Activated B cell treated with CpG ODN at 0.5 μM for 24 hours (primary cell): Measurements from ENCODE around the gene HID1. TPM values are rescaled to one million over a fixed set of nuclear protein-coding genes. Genes with fewer than 3 reads are reported as not detected.
A peak's percentile ranks its signal among the peaks of the same experiment; 100 is the strongest.

Source experiments
- ATAC-seq: fragments of 200-7000 bp; cut with Tn5 transposase; one replicate; pipeline ENCODE4 v1.10.0; 2021; ENCODE audit warnings: low read depth, mild to moderate bottlenecking, moderate library complexity
- CTCF ChIA-PET: fragments of 350-600 bp; sonication (Branson Sonifier 250); formaldehyde crosslinking; loops from one replicate; lab custom pipeline; 2021; ENCODE audit warnings: antibody characterized with exemption; lab: Charles Lee
- POLR2A ChIA-PET: fragments of 350-600 bp; sonication (Branson Sonifier 250); formaldehyde crosslinking; loops from one replicate; lab custom pipeline; 2021; ENCODE audit warnings: antibody characterized with exemption; lab: Charles Lee
- DNase-seq: peaks from one replicate; pipeline ENCODE4 v3.0.0; 2022
- H3K27ac Mint-ChIP-seq: one replicate; pipeline ENCODE4 v1.8.0; 2020; ENCODE audit warnings: mixed read lengths
- H3K27me3 Mint-ChIP-seq: one replicate; pipeline ENCODE4 v1.8.0; 2021; ENCODE audit warnings: mixed read lengths
- H3K36me3 Mint-ChIP-seq: one replicate; pipeline ENCODE4 v1.8.0; 2021; ENCODE audit warnings: low read depth, mixed read lengths
- H3K4me1 Mint-ChIP-seq: one replicate; pipeline ENCODE4 v1.8.0; 2021; ENCODE audit warnings: mixed read lengths
- H3K4me3 Mint-ChIP-seq: one replicate; pipeline ENCODE4 v1.8.0; 2020; ENCODE audit warnings: mild to moderate bottlenecking, mixed read lengths
- H3K9me3 Mint-ChIP-seq: one replicate; pipeline ENCODE4 v1.8.0; 2020; ENCODE audit warnings: mixed read lengths
- intact Hi-C: fragments of 100-400 bp; cut with micrococcal nuclease; formaldehyde crosslinking; loops from one replicate; pipeline ENCODE4 v1.15.1; 2024
- total RNA-seq: library from RNA; stranded (reverse); gene quantifications from 2 replicates; pipeline ENCODE4 v1.2.3, GENCODE V29; 2022
- TF ChIP-seq, protein P1 (sequence below): fragments of 200-600 bp; IDR thresholded peaks from one replicate; pipeline ENCODE4 v1.8.0; 2022; ENCODE audit warnings: antibody characterized with exemption, mild to moderate bottlenecking

Gene HID1
- total RNA-seq, 1 donor from 2014 or later, result 2.1 TPM

DNA sequence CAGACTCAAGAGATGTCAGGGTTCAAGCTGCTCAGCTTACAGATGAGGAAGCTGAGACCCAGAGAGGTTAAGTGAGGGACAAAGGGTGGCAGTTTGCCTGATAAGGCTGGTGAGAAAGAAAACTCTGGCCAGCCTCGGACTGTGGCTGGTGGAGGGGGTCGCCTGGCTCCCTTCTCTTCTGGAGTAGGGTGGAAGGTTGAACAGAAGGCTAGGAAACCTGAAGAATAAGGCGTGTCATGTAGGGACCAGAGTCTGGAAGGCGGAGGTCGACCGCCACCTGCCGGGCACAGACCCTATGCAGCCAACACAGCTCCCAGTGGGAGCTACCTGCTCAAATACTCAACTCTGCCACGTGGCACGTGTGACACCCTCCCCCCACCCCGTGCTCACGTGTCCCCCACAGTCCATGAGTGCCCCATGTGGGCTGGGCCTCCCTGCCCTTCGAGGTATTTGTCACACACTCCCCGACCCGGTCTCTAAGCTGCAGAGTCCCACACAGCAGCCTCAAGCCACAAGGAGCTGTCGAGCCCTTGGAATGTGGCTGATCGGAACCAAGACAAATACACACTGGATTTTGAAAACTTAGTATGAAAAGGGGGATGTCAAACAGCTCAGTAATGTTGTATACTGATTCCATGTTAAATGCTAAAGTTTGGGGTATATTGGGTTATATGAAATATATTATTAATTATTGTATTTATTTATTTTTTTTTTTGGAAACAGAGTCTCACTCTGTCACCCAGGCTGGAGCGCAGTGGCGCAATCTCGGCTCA is 11.8 kb downstream of the HID1 start:
- Mint-ChIP-seq H3K36me3 (no peaks in the 10 kb centered on the region), H3K27ac (no peak overlapping the region), H3K4me1 (peaks cover 9% of the 10 kb centered on the region), H3K27me3 (peaks cover 4% of the 10 kb centered on the region), H3K4me3 (no peak overlapping the region), H3K9me3 (no peaks in the 10 kb centered on the region)
- ChIA-PET CTCF (interaction anchor here (0.6 to 3.8 kb wide), 43 partner anchors 9 to 452 kb away, joined by 3 to 78 read pairs (median 4); partner anchors contain the start of genes ARMC7, ATP5PD, CDR2L and HID1), POLR2A (interaction anchor here (0.5 to 2.0 kb wide), 14 partner anchors 12 to 523 kb away, joined by 3 to 15 read pairs (median 5); partner anchors contain the start of genes ARMC7, ATP5PD, HID1 and KCTD2)
- intact Hi-C loops, result loop anchor here (1.0 to 2.0 kb wide), 8 partner anchors 52 to 452 kb away; partner anchors contain the start of genes ATP5PD, KCTD2 and MRPL58
- ATAC-seq (peak; percentile 50), DNase-seq (peak; percentile 34)
- TF ChIP-seq, protein P1, sequence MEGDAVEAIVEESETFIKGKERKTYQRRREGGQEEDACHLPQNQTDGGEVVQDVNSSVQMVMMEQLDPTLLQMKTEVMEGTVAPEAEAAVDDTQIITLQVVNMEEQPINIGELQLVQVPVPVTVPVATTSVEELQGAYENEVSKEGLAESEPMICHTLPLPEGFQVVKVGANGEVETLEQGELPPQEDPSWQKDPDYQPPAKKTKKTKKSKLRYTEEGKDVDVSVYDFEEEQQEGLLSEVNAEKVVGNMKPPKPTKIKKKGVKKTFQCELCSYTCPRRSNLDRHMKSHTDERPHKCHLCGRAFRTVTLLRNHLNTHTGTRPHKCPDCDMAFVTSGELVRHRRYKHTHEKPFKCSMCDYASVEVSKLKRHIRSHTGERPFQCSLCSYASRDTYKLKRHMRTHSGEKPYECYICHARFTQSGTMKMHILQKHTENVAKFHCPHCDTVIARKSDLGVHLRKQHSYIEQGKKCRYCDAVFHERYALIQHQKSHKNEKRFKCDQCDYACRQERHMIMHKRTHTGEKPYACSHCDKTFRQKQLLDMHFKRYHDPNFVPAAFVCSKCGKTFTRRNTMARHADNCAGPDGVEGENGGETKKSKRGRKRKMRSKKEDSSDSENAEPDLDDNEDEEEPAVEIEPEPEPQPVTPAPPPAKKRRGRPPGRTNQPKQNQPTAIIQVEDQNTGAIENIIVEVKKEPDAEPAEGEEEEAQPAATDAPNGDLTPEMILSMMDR, result no peak

DNA sequence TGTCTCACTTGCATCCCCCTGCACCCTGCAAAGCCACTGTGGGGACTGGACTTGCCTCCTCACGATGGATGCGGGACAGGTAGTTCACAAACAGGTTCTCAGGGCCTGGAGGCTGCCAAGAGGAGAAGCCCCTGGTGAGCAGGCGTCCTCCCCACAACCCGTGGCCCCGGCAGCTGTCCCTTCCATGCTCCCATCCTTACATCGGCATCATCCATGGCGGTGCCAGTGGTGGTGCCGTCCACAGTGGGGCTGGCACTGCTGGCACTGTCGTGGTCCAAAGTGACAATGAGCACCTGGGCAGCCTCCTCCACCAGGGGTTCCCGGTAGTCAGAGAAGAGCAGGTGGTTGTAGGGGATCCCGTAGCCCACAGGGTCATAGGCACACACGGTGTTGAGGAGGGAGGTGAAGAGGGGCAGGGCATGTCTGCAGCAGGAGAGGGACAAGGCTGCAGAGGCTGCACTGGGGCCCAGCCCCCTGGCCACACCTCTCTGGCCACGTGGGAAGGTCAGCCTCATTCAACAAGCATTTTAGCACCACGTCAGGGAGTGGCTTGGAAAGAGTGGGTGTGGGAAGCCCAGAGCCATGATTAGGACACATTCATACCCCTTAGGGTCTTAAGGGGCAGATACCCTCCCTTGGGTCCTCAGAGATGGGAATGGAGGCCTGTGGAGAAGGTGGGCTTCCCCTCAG is 12.6 kb downstream of the HID1 start:
- POLR2A ChIA-PET, result interaction anchor here (0.7 to 1.9 kb wide), 2 partner anchors 53 to 211 kb away, joined by 3 to 15 read pairs; partner anchors contain the start of gene MRPL58
- peaks cover 4% of the 10 kb centered on the region for H3K27me3 Mint-ChIP-seq
- H3K27ac Mint-ChIP-seq, result no peak overlapping the region
- no peak for DNase-seq
- CTCF ChIA-PET, result interaction anchor here (0.6 to 3.8 kb wide), 18 partner anchors 10 to 311 kb away, joined by 3 to 78 read pairs (median 7); partner anchors contain the start of genes ARMC7, HID1, MIF4GD and MRPL58
- TF ChIP-seq, protein P1, result no peak
- H3K9me3 Mint-ChIP-seq, result no peaks in the 10 kb centered on the region
- intact Hi-C loops, result loop anchor here (2.0 to 5.0 kb wide), 2 partner anchors 87 to 303 kb away; partner anchors contain the start of genes ATP5PD and KCTD2
- no peak overlapping the region for H3K4me3 Mint-ChIP-seq
- ATAC-seq, result no peak
- H3K36me3 Mint-ChIP-seq, result no peaks in the 10 kb centered on the region
- H3K4me1 Mint-ChIP-seq, result peaks cover 9% of the 10 kb centered on the region

DNA sequence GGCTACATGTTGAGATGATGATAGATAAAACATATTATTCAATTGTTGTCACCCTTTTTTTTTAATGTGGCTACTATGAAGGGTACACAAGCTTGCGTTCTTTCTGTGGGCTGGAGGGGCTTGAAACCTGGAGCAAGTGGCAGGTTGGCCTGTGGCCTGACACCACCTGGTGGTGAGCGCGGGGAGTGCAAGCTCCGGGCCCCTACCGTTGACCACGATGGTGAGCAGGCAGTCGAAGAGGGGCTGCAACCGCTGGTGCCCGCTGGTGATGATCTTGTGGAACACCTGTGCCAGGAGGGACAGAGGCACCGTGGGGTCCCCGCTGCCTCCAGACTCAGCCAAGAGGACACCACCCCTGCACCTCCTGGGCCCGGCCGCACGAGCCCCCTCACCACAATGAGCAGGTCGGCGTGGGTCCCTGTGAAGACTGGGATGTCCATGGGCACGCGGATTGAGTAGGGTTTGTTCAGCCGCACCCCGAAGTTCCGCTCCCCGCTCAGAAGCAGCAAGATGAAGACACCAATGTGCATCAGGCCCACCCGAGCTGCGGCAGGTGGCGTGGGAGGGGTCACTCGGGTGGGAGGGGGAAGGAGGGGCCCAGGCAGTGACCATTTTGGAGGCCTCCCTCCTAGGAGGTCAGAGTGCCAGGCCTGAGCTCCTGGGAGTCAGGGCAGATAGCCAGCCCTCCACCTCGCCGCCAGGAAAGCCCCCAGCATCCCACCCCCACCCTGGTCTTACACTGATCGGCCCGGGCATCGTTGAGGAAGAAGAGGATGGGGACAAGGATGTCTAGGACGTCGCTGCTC is 14.4 kb downstream of the HID1 start:
- DNase-seq (peak; percentile 80), ATAC-seq (peak; percentile 83)
- Mint-ChIP-seq H3K4me3 (no peak overlapping the region), H3K27me3 (peaks cover 6% of the 10 kb centered on the region), H3K9me3 (no peaks in the 10 kb centered on the region), H3K27ac (no peak overlapping the region), H3K36me3 (no peaks in the 10 kb centered on the region), H3K4me1 (peaks cover 9% of the 10 kb centered on the region)
- POLR2A ChIA-PET, result interaction anchor here (1.1 kb wide), 1 partner anchor 246 kb away, joined by 5 read pairs; no protein-coding TSS in a partner anchor
- intact Hi-C loops, result loop anchor here (1.0 to 5.0 kb wide), 3 partner anchors 35 to 301 kb away; partner anchors contain the start of gene USH1G
- TF ChIP-seq, protein P1, result peak; percentile 31
- CTCF ChIA-PET, result interaction anchor here (0.7 to 1.7 kb wide), 19 partner anchors 11 to 454 kb away, joined by 3 to 13 read pairs (median 3); partner anchors contain the start of genes CD300H, HID1, NUP85 and OTOP2

DNA sequence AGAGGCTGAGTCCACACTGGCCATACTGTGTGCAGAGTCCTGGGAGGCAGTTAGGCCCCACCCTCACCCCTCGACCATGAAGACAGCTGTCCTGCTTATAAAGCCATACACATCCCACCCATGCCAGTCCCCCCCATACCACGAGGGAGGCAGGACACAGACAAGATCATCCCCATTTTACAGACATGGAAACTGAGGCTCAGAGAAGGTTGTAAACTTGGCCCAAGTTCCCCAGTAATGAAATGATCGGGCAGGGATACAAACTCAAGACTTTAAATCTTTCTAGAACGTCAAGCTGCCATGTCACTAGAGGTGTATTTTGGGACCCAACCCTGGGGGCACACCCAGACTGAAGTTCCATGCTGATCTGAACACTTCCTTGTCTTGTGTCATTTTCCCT is 16.5 kb downstream of the HID1 start:
- Mint-ChIP-seq H3K36me3 (no peaks in the 10 kb centered on the region), H3K9me3 (no peaks in the 10 kb centered on the region), H3K4me3 (no peak overlapping the region), H3K4me1 (peaks cover 6% of the 10 kb centered on the region), H3K27me3 (peaks cover 8% of the 10 kb centered on the region), H3K27ac (no peak overlapping the region)
- ChIA-PET POLR2A (no interaction called here), CTCF (interaction anchor here (0.8 to 1.0 kb wide), 2 partner anchors 31 to 164 kb away, joined by 3 read pairs; partner anchors contain the start of gene CDR2L)
- TF ChIP-seq, protein P1, result no peak
- DNase-seq (no peak), ATAC-seq (no peak)
- intact Hi-C loops, result loop anchor here (5.0 kb wide), 1 partner anchor 299 kb away; no protein-coding TSS in a partner anchor
